ENCODE measurements around the gene TMED9. TPM values are rescaled to one million over a fixed set of nuclear protein-coding genes. Genes with fewer than 3 reads are reported as not detected.

TMED9 gene
- total and polyA plus RNA-seq, 9 of the 15 experiments (the other 6 are each of a cell fraction or from before 2014, with no cell fraction given) = 43.7 to 301 (median 90.0) TPM

- TF ChIP-seq ZNF592 (IDR thresholded peaks at IDR 0.05) (peak; percentile 78), HDAC8 (tag; IDR thresholded peaks at IDR 0.05) (no peak), TOE1 (IDR thresholded peaks at IDR 0.05; ENCODE audit: borderline replicate concordance) (peak; percentile 99), TOE1 (CRISPR knock-in tag; IDR thresholded peaks at IDR 0.05; ENCODE audit: borderline replicate concordance, low read depth) (no peak), CTCFL (IDR thresholded peaks at IDR 0.05; ENCODE audit: borderline replicate concordance, insufficient read depth, low read depth, low read length, poor library complexity, severe bottlenecking) (no peak), SNRNP70 (optimal IDR thresholded peaks at IDR 0.05; ENCODE audit: low read depth, low read length) (no peak), PATZ1 (CRISPR knock-in tag; IDR thresholded peaks at IDR 0.05; ENCODE audit: borderline replicate concordance) (no peak), WHSC1 (IDR thresholded peaks at IDR 0.05; ENCODE audit: low read length) (no peak), ZHX1 (conservative IDR thresholded peaks at IDR 0.05; ENCODE audit: low read length) (no peak), FIP1L1 (IDR thresholded peaks at IDR 0.05; ENCODE audit: low read depth, low read length, poor library complexity, severe bottlenecking) (no peak), PHB2 (IDR thresholded peaks at IDR 0.05; ENCODE audit: low read depth) (no peak), PURB (CRISPR knock-in tag; IDR thresholded peaks at IDR 0.05; ENCODE audit: low read depth) (no peak), ILF3 (IDR thresholded peaks at IDR 0.05; ENCODE audit: borderline replicate concordance) (no peak), C11orf30 (IDR thresholded peaks at IDR 0.05; ENCODE audit: low read depth) (no peak), POLR2AphosphoS2 (IDR thresholded peaks at IDR 0.05; ENCODE audit: low read length) (no peak), ZNF184 (CRISPR knock-in tag; IDR thresholded peaks at IDR 0.05) (no peak), KLF13 (tag; IDR thresholded peaks at IDR 0.05; ENCODE audit: borderline replicate concordance, low read depth) (no peak)
These were observed 34.9 kb upstream of the TMED9 start (continued) for GRCh38 chr5:177557041-177557647.

All from K562 (cell line).